HL-60/S4 (cell line): ENCODE results near the gene LMNA.
"Not testable (repeated sequence)": the region's sequence is repeated elsewhere in the genome, so short reads cannot be mapped to it uniquely, and the experiment has no call there.

ENCODE experiments used
- in situ Hi-C: fragments of 300-500 bp; cut with MboI; formaldehyde crosslinking; loops from 2 replicates; pipeline ENCODE4 v1.14.3; 2022; ENCODE audit warnings: low sequenced_read_pairs

The LMNA gene

GRCh38 chr1:156114101-156114918 lies at the start of gene LMNA:
TSS of gene LMNA (plus strand) at chr1:156114711. CDS start at chr1:156114919, 208 bp downstream.
- in situ Hi-C loops = no loop called here

GRCh38 chr1:156065212-156065611 lies 49.3 kb upstream of the LMNA start:
- in situ Hi-C loops = loop anchor here (5.0 kb wide), 2 partner anchors 73 to 128 kb away; no protein-coding TSS in a partner anchor

GRCh38 chr1:156065871-156066270 lies 48.6 kb upstream of the LMNA start:
- in situ Hi-C loops = loop anchor here (5.0 kb wide), 2 partner anchors 74 to 129 kb away; no protein-coding TSS in a partner anchor

- in situ Hi-C loops = loop anchor here (5.0 kb wide), 2 partner anchors 75 to 130 kb away; no protein-coding TSS in a partner anchor
These were observed 47.2 kb upstream of the LMNA start for GRCh38 chr1:156067262-156067661.

GRCh38 chr1:156069490-156070455 lies 44.7 kb upstream of the LMNA start:
- in situ Hi-C loops = loop anchor here (5.0 kb wide), 2 partner anchors 77 to 132 kb away; no protein-coding TSS in a partner anchor

- in situ Hi-C loops = no loop called here
These were observed 44.0 kb upstream of the LMNA start for GRCh38 chr1:156070548-156070947.

GRCh38 chr1:156071332-156071816 lies 43.1 kb upstream of the LMNA start:
- in situ Hi-C loops = not testable (repeated sequence)

- in situ Hi-C loops = no loop called here
These were observed 42.3 kb upstream of the LMNA start for GRCh38 chr1:156072251-156072650.

- in situ Hi-C loops = no loop called here
These were observed 41.3 kb upstream of the LMNA start for GRCh38 chr1:156073110-156073687.

- in situ Hi-C loops = no loop called here
These were observed 40.8 kb upstream of the LMNA start for GRCh38 chr1:156073740-156074139.

- in situ Hi-C loops = no loop called here
These were observed 39.9 kb upstream of the LMNA start for GRCh38 chr1:156074661-156075060.

GRCh38 chr1:156075162-156075561 lies 39.3 kb upstream of the LMNA start:
- in situ Hi-C loops = no loop called here

- in situ Hi-C loops = no loop called here
These were observed 38.7 kb upstream of the LMNA start for GRCh38 chr1:156075775-156076204.

GRCh38 chr1:156076609-156077429 lies 37.7 kb upstream of the LMNA start:
- in situ Hi-C loops = no loop called here

- in situ Hi-C loops = no loop called here
These were observed 37.1 kb upstream of the LMNA start for GRCh38 chr1:156077430-156077760.

- in situ Hi-C loops = no loop called here
These were observed 35.8 kb upstream of the LMNA start for GRCh38 chr1:156078728-156079127.

- in situ Hi-C loops = loop anchor here (10.0 kb wide), 1 partner anchor 145 kb away; no protein-coding TSS in a partner anchor
These were observed 34.7 kb upstream of the LMNA start for GRCh38 chr1:156079762-156080161.

- in situ Hi-C loops = loop anchor here (10.0 kb wide), 1 partner anchor 144 kb away; no protein-coding TSS in a partner anchor
These were observed 34.2 kb upstream of the LMNA start for GRCh38 chr1:156080241-156080862.

GRCh38 chr1:156080863-156081179 lies 33.7 kb upstream of the LMNA start:
- in situ Hi-C loops = loop anchor here (10.0 kb wide), 1 partner anchor 144 kb away; no protein-coding TSS in a partner anchor
